A673 (cell line): Measurements from ENCODE around the gene GPATCH2. TPM values are rescaled to one million over a fixed set of nuclear protein-coding genes. Genes with fewer than 3 reads are reported as not detected.

ENCODE experiments used
- BruUV-seq: library from RNA; stranded (reverse); fragments of 400-500 nt; replicated peaks from 2 replicates; lab custom pipeline; 2021; lab: Mats Ljungman, UMichigan
- CTCF ChIA-PET: fragments of 300-600 bp; sonication (Branson Sonifier 250); formaldehyde crosslinking; loops from one replicate; lab custom pipeline; 2022; ENCODE audit warnings: antibody characterized with exemption; lab: Charles Lee
- POLR2A ChIA-PET: fragments of 300-600 bp; sonication (Branson Sonifier 250); formaldehyde crosslinking; loops from one replicate; lab custom pipeline; 2022; ENCODE audit warnings: antibody characterized with exemption; ENCODE audit not compliant: low non-redundant PET; lab: Charles Lee
- DNase-seq: peaks from one replicate; pipeline ENCODE4 v3.0.0-alpha.2; 2015; ENCODE audit warnings: low spot score
- H3K27ac ChIP-seq: fragments of 200-600 bp; sonication (generic); 2 replicates; pipeline ENCODE4 v1.5.1; 2016; ENCODE audit warnings: mixed run types, low read depth, mild to moderate bottlenecking, mixed read lengths, antibody characterized with exemption, low read length; ENCODE audit not compliant: poor library complexity, severe bottlenecking
- H3K27me3 ChIP-seq: fragments of 200-600 bp; sonication (generic); replicated peaks from 2 replicates; pipeline ENCODE4 v1.6.1; 2017; ENCODE audit warnings: mixed run types, low read depth, mild to moderate bottlenecking, mixed read lengths, antibody characterized with exemption, low read length; ENCODE audit not compliant: insufficient read depth, poor library complexity
- H3K36me3 ChIP-seq: fragments of 200-600 bp; sonication (generic); 2 replicates; pipeline ENCODE4 v1.6.1; 2016; ENCODE audit warnings: mixed run types, mild to moderate bottlenecking, mixed read lengths, antibody characterized with exemption, low read length; ENCODE audit not compliant: insufficient read depth, poor library complexity, severe bottlenecking
- H3K4me1 ChIP-seq: fragments of 200-600 bp; sonication (generic); 2 replicates; pipeline ENCODE4 v1.6.1; 2017; ENCODE audit warnings: mixed run types, mild to moderate bottlenecking, mixed read lengths, antibody characterized with exemption, low read length; ENCODE audit not compliant: insufficient read depth, poor library complexity, severe bottlenecking
- H3K4me3 ChIP-seq: fragments of 200-600 bp; sonication (generic); 2 replicates; pipeline ENCODE4 v1.5.1; 2016; ENCODE audit warnings: low read depth, mixed run types, mild to moderate bottlenecking, mixed read lengths, low read length; ENCODE audit not compliant: poor library complexity, severe bottlenecking
- H3K9me3 ChIP-seq: fragments of 200-600 bp; sonication (generic); 2 replicates; pipeline ENCODE4 v1.6.1; 2016; ENCODE audit warnings: mixed run types, low read depth, mild to moderate bottlenecking, mixed read lengths, antibody characterized with exemption, low read length; ENCODE audit not compliant: poor library complexity, severe bottlenecking
- EZH2 ChIP-seq: fragments of 200-600 bp; sonication (generic); IDR thresholded peaks from 2 replicates; pipeline ENCODE4 v1.6.1; 2017; ENCODE audit warnings: borderline replicate concordance, low read depth, mild to moderate bottlenecking, mixed read lengths, antibody characterized with exemption, low read length; ENCODE audit not compliant: poor library complexity, severe bottlenecking
- intact Hi-C: fragments of 100-400 bp; cut with micrococcal nuclease; formaldehyde crosslinking; loops from one replicate; pipeline ENCODE4 v1.10.0; 2022; ENCODE audit not compliant: unreplicated experiment
- total RNA-seq: library from RNA; stranded (reverse); gene quantifications from 2 replicates; pipeline ENCODE4 v1.2.3, GENCODE V29; 2021
- TF ChIP-seq, protein P1 (sequence below): fragments of 300-800, 200-600 bp; sonication (generic); conservative IDR thresholded peaks from 2 replicates; pipeline ENCODE4 v1.5.1; 2017; ENCODE audit warnings: low read depth, mild to moderate bottlenecking, antibody characterized with exemption, low read length, moderate library complexity, mixed read lengths

The GPATCH2 gene
- total RNA-seq, 1 experiment from 2014 or later = 15.3 TPM

GRCh38 chr1:217563179-217563578, 67.7 kb downstream of the GPATCH2 start:
- no peak for TF ChIP-seq EZH2
- TF ChIP-seq, protein P1, sequence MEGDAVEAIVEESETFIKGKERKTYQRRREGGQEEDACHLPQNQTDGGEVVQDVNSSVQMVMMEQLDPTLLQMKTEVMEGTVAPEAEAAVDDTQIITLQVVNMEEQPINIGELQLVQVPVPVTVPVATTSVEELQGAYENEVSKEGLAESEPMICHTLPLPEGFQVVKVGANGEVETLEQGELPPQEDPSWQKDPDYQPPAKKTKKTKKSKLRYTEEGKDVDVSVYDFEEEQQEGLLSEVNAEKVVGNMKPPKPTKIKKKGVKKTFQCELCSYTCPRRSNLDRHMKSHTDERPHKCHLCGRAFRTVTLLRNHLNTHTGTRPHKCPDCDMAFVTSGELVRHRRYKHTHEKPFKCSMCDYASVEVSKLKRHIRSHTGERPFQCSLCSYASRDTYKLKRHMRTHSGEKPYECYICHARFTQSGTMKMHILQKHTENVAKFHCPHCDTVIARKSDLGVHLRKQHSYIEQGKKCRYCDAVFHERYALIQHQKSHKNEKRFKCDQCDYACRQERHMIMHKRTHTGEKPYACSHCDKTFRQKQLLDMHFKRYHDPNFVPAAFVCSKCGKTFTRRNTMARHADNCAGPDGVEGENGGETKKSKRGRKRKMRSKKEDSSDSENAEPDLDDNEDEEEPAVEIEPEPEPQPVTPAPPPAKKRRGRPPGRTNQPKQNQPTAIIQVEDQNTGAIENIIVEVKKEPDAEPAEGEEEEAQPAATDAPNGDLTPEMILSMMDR = no peak
- Histone ChIP-seq H3K27me3 (no peaks in the 10 kb centered on the region), H3K4me3 (no peak overlapping the region), H3K36me3 (no peaks in the 10 kb centered on the region), H3K4me1 (no peaks in the 10 kb centered on the region), H3K9me3 (no peaks in the 10 kb centered on the region), H3K27ac (no peak overlapping the region)
- no TSS peak for BruUV-seq
- CTCF ChIA-PET = no interaction called here
- POLR2A ChIA-PET = no interaction called here
- no peak for DNase-seq
- intact Hi-C loops = no loop called here

- intact Hi-C loops = no loop called here
- H3K27ac ChIP-seq = no peak overlapping the region
- H3K4me1 ChIP-seq = no peaks in the 10 kb centered on the region
- peak; percentile 1 for DNase-seq
- ChIA-PET CTCF (no interaction called here), POLR2A (no interaction called here)
- no peaks in the 10 kb centered on the region for H3K27me3 ChIP-seq
- TF ChIP-seq EZH2 = no peak
- TF ChIP-seq, protein P1 = no peak
- no peaks in the 10 kb centered on the region for H3K36me3 ChIP-seq
- H3K9me3 ChIP-seq = no peaks in the 10 kb centered on the region
- no TSS peak for BruUV-seq
- no peak overlapping the region for H3K4me3 ChIP-seq
These were observed 68.5 kb downstream of the GPATCH2 start for GRCh38 chr1:217562229-217562878.

DNA sequence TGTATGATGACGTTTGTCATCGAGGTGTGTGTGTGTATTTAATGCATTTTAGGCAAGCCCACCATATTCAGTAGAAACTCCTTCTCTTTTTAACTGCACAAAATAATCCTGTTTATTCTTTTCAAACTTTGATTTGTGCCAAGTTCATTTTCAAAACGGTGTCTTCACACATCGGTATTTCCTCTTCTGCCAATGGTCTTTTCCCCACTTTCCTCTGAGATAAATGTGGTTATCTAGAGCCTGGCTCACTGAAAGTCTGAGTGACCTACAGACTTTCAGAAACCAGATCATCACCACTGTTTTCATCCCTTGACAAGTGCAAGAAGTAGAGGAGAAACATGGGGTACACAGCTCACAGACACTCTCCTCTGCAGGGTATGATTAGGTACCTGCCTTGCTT, 69.4 kb downstream of the GPATCH2 start:
- intact Hi-C loops = no loop called here
- CTCF ChIA-PET = no interaction called here
- Histone ChIP-seq H3K36me3 (no peaks in the 10 kb centered on the region), H3K4me3 (no peak overlapping the region), H3K27me3 (no peaks in the 10 kb centered on the region), H3K4me1 (no peaks in the 10 kb centered on the region), H3K27ac (no peak overlapping the region), H3K9me3 (no peaks in the 10 kb centered on the region)
- no TSS peak for BruUV-seq
- DNase-seq = no peak
- TF ChIP-seq EZH2 = no peak
- POLR2A ChIA-PET = no interaction called here

- Histone ChIP-seq H3K4me3 (no peak overlapping the region), H3K4me1 (no peaks in the 10 kb centered on the region), H3K27ac (no peak overlapping the region), H3K27me3 (no peaks in the 10 kb centered on the region), H3K36me3 (no peaks in the 10 kb centered on the region), H3K9me3 (no peaks in the 10 kb centered on the region)
- no peak for DNase-seq
- ChIA-PET POLR2A (no interaction called here), CTCF (no interaction called here)
- intact Hi-C loops = no loop called here
- TF ChIP-seq, protein P1 = no peak
- TF ChIP-seq EZH2 = no peak
- BruUV-seq = no TSS peak
These were observed 76.0 kb downstream of the GPATCH2 start for GRCh38 chr1:217554849-217555248.
